GM13977 (cell line): ENCODE results near the gene ROBO1.

Experiments
- DNase-seq: peaks from one replicate; pipeline ENCODE4 v3.0.0; 2012; ENCODE audit warnings: low spot score
- in situ Hi-C: fragments of 300-500 bp; cut with MboI; formaldehyde crosslinking; loops from one replicate; pipeline ENCODE4 v1.12.0; 2022; ENCODE audit warnings: low sequenced_read_pairs, low pct_unique_long_range_greater_than_20kb, mixed read lengths, inconsistent platforms; ENCODE audit not compliant: unreplicated experiment
- TF ChIP-seq, protein P1 (sequence below): IDR thresholded peaks from 2 replicates; pipeline ENCODE4 v1.5.1; 2012; ENCODE audit warnings: mild to moderate bottlenecking, control low read depth; ENCODE audit not compliant: insufficient read depth; ENCODE audit errors: extremely low read depth, missing control alignments

ROBO1 gene

DNA sequence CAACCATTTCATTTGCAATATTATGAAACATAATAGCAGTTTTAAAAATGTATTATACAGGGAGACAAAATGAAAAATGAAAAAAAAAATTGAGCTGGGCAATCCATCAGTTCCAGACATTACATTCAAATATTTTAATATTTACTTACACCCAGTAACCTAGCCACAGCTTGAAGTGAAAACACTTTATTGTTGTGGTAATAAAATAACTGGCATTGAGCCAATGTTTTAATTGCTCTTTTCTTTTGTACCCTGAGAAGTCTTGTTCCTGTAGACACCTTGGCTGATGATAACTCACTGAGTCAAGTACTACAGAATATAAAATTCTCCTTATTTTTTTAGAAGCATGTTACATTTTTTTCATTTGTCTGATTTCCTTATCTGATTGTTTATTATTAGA lies 180.6 kb downstream of the ROBO1 start:
- DNase-seq = no peak
- TF ChIP-seq, protein P1, sequence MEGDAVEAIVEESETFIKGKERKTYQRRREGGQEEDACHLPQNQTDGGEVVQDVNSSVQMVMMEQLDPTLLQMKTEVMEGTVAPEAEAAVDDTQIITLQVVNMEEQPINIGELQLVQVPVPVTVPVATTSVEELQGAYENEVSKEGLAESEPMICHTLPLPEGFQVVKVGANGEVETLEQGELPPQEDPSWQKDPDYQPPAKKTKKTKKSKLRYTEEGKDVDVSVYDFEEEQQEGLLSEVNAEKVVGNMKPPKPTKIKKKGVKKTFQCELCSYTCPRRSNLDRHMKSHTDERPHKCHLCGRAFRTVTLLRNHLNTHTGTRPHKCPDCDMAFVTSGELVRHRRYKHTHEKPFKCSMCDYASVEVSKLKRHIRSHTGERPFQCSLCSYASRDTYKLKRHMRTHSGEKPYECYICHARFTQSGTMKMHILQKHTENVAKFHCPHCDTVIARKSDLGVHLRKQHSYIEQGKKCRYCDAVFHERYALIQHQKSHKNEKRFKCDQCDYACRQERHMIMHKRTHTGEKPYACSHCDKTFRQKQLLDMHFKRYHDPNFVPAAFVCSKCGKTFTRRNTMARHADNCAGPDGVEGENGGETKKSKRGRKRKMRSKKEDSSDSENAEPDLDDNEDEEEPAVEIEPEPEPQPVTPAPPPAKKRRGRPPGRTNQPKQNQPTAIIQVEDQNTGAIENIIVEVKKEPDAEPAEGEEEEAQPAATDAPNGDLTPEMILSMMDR = no peak
- in situ Hi-C loops = no loop called here

DNA sequence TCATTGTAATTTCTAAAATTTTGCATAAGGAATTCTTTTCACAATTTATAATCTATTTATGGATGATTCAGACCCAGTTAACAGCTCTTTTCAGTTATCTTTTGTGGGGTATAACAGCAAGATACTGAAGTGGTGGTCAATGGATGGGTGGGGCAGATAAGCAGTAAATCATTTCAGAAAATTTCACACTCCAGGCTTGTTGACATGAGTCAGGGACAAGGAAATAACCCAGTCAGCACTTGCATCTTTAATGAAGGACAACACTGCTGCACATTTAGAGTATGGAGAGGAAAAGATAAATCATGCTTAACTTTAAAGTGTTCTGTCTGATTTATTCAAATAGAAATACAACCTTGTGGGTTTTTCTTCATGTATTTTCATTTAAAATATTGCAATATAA lies 181.6 kb downstream of the ROBO1 start:
- DNase-seq = no peak
- TF ChIP-seq, protein P1 = no peak
- in situ Hi-C loops = no loop called here

DNA sequence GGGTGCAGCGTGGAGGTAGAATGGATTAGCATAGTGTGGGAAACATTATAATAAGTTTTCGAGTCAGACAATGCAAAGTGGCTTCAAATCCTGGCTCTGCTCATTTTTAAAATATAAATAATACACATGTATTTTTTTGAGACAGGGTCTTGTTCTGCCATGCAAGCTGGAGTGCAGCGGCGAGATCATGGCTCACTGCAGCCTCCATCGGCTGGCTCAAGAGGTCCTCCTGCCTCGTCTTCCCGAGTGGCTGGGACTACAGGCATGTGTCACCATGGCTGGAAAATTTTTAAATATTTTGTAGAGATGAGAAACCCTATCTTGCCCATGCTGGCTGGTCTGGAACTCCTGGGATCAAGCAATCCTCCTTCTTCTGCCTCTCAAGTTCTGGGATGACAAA lies 194.9 kb downstream of the ROBO1 start:
- no peak for DNase-seq
- TF ChIP-seq, protein P1 = no peak
- in situ Hi-C loops = no loop called here

DNA sequence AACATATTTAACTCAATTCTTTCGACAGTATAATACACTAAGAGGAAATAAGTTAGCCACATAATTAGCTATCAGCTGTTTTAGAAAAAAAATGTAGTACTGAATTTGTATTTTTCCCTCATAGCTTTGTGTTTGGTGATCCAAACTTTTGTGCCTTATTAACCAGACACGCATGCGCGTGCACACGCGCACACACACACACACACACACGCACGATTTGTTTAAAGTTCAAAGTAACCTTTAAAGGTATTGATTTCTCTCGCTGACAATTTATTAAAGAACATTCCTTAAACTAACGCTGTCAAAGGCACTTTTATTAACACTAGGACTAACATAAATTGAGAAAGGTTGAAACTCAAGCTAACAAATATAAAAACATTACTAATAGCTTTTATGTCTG lies 198.9 kb downstream of the ROBO1 start:
- no peak for DNase-seq
- in situ Hi-C loops = no loop called here
- TF ChIP-seq, protein P1 = no peak

DNA sequence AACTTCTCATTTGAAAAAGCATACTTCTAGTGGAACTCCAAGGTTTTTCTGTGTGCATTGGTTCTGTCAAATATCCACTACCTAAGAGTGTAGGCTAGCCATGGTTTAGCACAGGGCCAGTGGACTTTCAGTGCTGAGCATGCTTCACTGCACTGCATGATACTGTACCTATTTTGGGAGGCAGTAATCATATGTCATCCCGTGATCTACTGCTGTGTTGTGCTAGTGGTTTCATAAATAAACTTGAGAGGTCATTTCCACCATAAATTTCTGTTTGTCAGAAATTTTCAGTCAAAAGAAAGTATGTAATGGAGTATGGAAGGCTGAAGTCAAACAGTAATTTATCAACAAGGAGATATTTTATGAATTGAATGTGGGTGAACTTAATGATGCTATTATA lies 203.6 kb downstream of the ROBO1 start:
- TF ChIP-seq, protein P1 = no peak
- in situ Hi-C loops = no loop called here
- DNase-seq = peak; percentile 17

DNA sequence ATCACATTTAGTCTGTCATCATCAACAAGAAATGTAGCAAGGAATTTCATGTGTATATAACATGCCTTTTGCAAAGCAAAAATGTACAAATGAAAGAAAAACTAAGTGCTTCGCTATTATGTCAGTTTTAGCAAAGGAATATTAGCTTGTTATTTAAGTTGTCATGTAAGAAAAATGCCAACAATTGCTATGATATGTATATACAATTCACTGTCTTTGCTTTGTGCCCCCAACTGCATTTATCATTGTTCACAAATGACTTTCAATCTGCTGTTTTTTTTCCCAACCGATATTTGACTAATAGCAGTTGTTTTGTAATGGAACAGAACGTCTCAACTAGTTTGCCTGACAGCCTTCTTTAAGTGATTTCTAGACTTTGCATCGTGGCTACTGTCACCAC lies 207.1 kb downstream of the ROBO1 start:
- TF ChIP-seq, protein P1 = no peak
- in situ Hi-C loops = no loop called here

DNA sequence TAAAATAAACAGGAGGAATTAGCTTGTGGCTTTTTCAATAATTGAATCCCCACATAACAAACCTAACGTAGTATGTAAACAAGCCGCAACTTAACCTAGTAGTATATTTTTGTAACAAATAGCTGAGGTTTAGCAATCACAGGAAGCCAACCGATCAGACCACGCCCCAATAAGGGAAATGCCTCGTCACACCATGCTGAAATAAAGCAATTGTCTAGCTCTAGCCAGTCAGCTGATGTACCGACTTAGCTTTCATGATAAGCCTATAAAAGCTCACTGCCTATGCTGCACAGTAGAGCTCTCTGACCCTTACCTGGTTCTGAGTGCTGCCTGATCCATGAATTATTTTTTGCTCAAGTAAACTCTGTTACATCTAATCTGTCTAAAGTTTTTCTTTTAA lies 208.9 kb downstream of the ROBO1 start:
- TF ChIP-seq, protein P1 = no peak
- no peak for DNase-seq
- in situ Hi-C loops = no loop called here

More for the DNA sequence above, 207.1 kb downstream of the ROBO1 start:
- DNase-seq = no peak
